Ishikawa (cell line): ENCODE measurements around the gene KRTAP1-3.
"Not testable (repeated sequence)": the region's sequence is repeated elsewhere in the genome, so short reads cannot be mapped to it uniquely, and the experiment has no call there.

ENCODE experiments used
- EP300 ChIP-seq: IDR thresholded peaks from 2 replicates; pipeline ENCODE4 v1.6.1; 2012; ENCODE audit warnings: borderline replicate concordance
- NFIC ChIP-seq: IDR thresholded peaks from 2 replicates; pipeline ENCODE4 v1.6.1; 2012
- RAD21 ChIP-seq: IDR thresholded peaks from 2 replicates; pipeline ENCODE4 v1.6.1; 2012; ENCODE audit warnings: low read depth
- TAF1 ChIP-seq: IDR thresholded peaks from 2 replicates; pipeline ENCODE4 v1.6.1; 2012; ENCODE audit warnings: low read depth, mild to moderate bottlenecking
- TEAD4 ChIP-seq: IDR thresholded peaks from 2 replicates; pipeline ENCODE4 v1.6.1; 2012
- YY1 ChIP-seq: IDR thresholded peaks from 2 replicates; pipeline ENCODE4 v1.6.1; 2012; ENCODE audit warnings: low read depth
- TF ChIP-seq, protein P1 (sequence below): IDR thresholded peaks from 2 replicates; pipeline ENCODE4 v1.6.1; 2012

DNA sequence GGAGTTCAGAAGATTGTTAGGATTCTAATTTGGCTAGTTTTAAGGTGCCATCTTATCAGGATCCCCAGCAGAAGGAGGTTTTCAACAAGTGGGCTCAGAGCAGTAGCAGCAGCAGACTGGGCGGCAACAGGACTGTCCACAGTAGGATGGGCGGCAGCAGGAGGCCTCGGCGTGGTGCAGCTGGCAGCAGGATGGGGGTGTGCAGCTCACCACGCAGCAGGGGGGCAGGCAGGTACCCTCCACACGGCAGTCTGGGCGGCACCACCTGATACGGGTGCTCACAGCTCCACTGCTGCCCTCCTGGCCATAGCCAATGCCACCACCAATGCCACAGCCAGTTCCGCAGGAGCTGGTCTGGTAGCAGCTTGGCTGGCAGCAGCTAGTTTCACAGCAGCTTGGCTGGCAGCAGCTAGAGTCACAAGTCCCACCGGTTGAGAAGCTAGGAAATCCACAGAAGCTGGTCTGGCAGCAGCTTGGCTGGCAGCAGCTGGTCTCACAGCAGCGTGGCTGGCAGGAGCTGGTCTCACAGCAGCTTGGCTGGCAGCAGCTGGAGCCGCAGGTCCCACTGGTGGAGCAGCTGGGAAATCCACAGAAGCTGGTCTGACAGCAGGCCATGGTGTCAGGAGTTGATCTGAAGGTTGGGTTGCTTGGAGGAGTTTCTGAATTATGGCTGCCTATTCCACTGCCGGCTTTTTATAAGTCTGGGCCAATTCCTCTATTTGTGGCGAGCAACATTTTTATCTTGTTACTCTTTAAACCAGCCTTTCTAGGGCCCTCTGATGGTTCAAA is 6.3 kb upstream of the KRTAP1-3 start, which contains the start of gene KRTAP1-1:
- not testable (repeated sequence) for TF ChIP-seq TEAD4, NFIC, RAD21, YY1, TAF1
- 0 out of 2 replicates have a peak, but pooled peaks have one; percentile 9 for TF ChIP-seq EP300
- TF ChIP-seq, protein P1, sequence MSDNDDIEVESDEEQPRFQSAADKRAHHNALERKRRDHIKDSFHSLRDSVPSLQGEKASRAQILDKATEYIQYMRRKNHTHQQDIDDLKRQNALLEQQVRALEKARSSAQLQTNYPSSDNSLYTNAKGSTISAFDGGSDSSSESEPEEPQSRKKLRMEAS, result peak; percentile 42; the same call in 1 of the 2 replicates
